HEK293 (cell line): ENCODE results near the gene INO80B.
"Not testable (repeated sequence)": the region's sequence is repeated elsewhere in the genome, so short reads cannot be mapped to it uniquely, and the experiment has no call there.

ENCODE experiments used
- CTCF ChIA-PET: fragments of 350-600 bp; formaldehyde crosslinking; extraction: SDS; loops from one replicate; lab custom pipeline; 2021; ENCODE audit warnings: antibody characterized with exemption; lab: Yijun Ruan, JAX
- POLR2A ChIA-PET: fragments of 300-600 bp; formaldehyde crosslinking; extraction: SDS; loops from one replicate; lab custom pipeline; 2020; ENCODE audit warnings: antibody characterized with exemption, inconsistent platforms; lab: Yijun Ruan, JAX
- H3K27ac ChIP-seq: fragments of 200-500 bp; sonication (Bioruptor generic); 2 replicates; pipeline ENCODE4 v1.5.1; 2014; ENCODE audit warnings: low read depth, low read length, control low read depth, inconsistent platforms; ENCODE audit errors: extremely low read depth
- H3K36me3 ChIP-seq, 2 experiments: fragments of 200-500 bp in 1 of 2; sonication (Bioruptor generic) in 1 of 2; 1 replicate in 1 of 2; 2 replicates in 1 of 2; pipeline ENCODE4 v1.5.1; 2014 to 2017; ENCODE audit warnings: inconsistent platforms in 2 of 2, low read length in 2 of 2; ENCODE audit not compliant: control insufficient read depth in 2 of 2, insufficient read depth in 1 of 2
- H3K4me1 ChIP-seq: fragments of 200-500 bp; sonication (Bioruptor generic); 2 replicates; pipeline ENCODE4 v1.5.1; 2014; ENCODE audit warnings: mild to moderate bottlenecking, low read length, inconsistent platforms; ENCODE audit not compliant: control insufficient read depth, insufficient read depth
- H3K4me3 ChIP-seq: 2 replicates; pipeline ENCODE4 v1.5.1; 2011; ENCODE audit warnings: low read depth, mild to moderate bottlenecking, control low read depth, low read length, moderate library complexity
- H3K9me3 ChIP-seq: fragments of 200-500 bp; sonication (Bioruptor generic); 2 replicates; pipeline ENCODE4 v1.5.1; 2014; ENCODE audit warnings: low read depth, low read length, inconsistent platforms; ENCODE audit not compliant: control insufficient read depth, insufficient read depth
- FEZF1 ChIP-seq: fragments of 450-650 bp; formaldehyde crosslinking; IDR thresholded peaks from 2 replicates; pipeline ENCODE4 v1.5.1; 2016; ENCODE audit warnings: missing biosample characterization, missing genetic modification characterization
- KLF9 ChIP-seq: fragments of 450-650 bp; formaldehyde crosslinking; IDR thresholded peaks from 2 replicates; pipeline ENCODE4 v1.5.1; 2016; ENCODE audit warnings: missing biosample characterization, missing genetic modification characterization, low read depth
- MEIS1 ChIP-seq: sonication (generic); formaldehyde crosslinking; IDR thresholded peaks from 2 replicates; pipeline ENCODE4 v1.8.1; 2022; ENCODE audit warnings: missing genetic modification reagents, mild to moderate bottlenecking, borderline replicate concordance
- ZNF121 ChIP-seq: fragments of 450-650 bp; formaldehyde crosslinking; IDR thresholded peaks from 2 replicates; pipeline ENCODE4 v1.5.1; 2016; ENCODE audit warnings: missing biosample characterization, missing genetic modification characterization
- ZNF18 ChIP-seq: fragments of 450-650 bp; formaldehyde crosslinking; IDR thresholded peaks from 2 replicates; pipeline ENCODE4 v1.5.1; 2016; ENCODE audit warnings: missing biosample characterization, missing genetic modification characterization
- ZNF2 ChIP-seq: fragments of 450-650 bp; formaldehyde crosslinking; IDR thresholded peaks from 2 replicates; pipeline ENCODE4 v1.5.1; 2016; ENCODE audit warnings: missing biosample characterization, missing genetic modification characterization
- ZNF221 ChIP-seq: fragments of 450-650 bp; formaldehyde crosslinking; IDR thresholded peaks from 2 replicates; pipeline ENCODE4 v1.5.1; 2017; ENCODE audit warnings: missing biosample characterization, missing genetic modification characterization, borderline replicate concordance
- ZNF248 ChIP-seq: fragments of 450-650 bp; formaldehyde crosslinking; IDR thresholded peaks from 2 replicates; pipeline ENCODE4 v1.5.1; 2017; ENCODE audit warnings: missing biosample characterization, missing genetic modification characterization
- ZNF341 ChIP-seq: fragments of 450-650 bp; formaldehyde crosslinking; IDR thresholded peaks from 2 replicates; pipeline ENCODE4; 2016; ENCODE audit warnings: low read depth, missing biosample characterization, missing genetic modification characterization
- ZNF664 ChIP-seq: fragments of 450-650 bp; formaldehyde crosslinking; IDR thresholded peaks from 2 replicates; pipeline ENCODE4 v1.5.1; 2016; ENCODE audit warnings: missing biosample characterization, missing genetic modification characterization
- ZNF670 ChIP-seq: fragments of 450-650 bp; formaldehyde crosslinking; IDR thresholded peaks from 2 replicates; pipeline ENCODE4 v1.5.1; 2016; ENCODE audit warnings: missing biosample characterization, missing genetic modification characterization, low read depth
- ZNF692 ChIP-seq: fragments of 450-650 bp; formaldehyde crosslinking; IDR thresholded peaks from 2 replicates; pipeline ENCODE4 v1.5.1; 2016; ENCODE audit warnings: missing biosample characterization, missing genetic modification characterization
- ZSCAN4 ChIP-seq: fragments of 450-650 bp; formaldehyde crosslinking; IDR thresholded peaks from 2 replicates; pipeline ENCODE4 v1.5.1; 2017; ENCODE audit warnings: missing biosample characterization, missing genetic modification characterization
- TF ChIP-seq, protein P1 (sequence below): fragments of 450-650 bp; formaldehyde crosslinking; IDR thresholded peaks from 2 replicates; pipeline ENCODE4 v1.5.1; 2016; ENCODE audit warnings: missing biosample characterization, missing genetic modification characterization, borderline replicate concordance
- TF ChIP-seq, protein P2 (sequence below): fragments of 450-650 bp; formaldehyde crosslinking; IDR thresholded peaks from 2 replicates; pipeline ENCODE4 v1.5.1; 2016; ENCODE audit warnings: missing biosample characterization, missing genetic modification characterization

The INO80B gene

GRCh38 chr2:74442483-74443297, 12.2 kb upstream of the INO80B start:
- POLR2A ChIA-PET, result interaction anchor here (0.6 to 1.7 kb wide), 3 partner anchors 10 to 15 kb away, joined by 3 to 7 read pairs (median 4); partner anchors contain the start of gene INO80B
- H3K36me3 ChIP-seq, result peaks cover 0 to 23% of the 10 kb centered on the region in 2 experiments; a peak in 1 of 3 replicates
- peak overlapping the region; percentile 56 for H3K4me3 ChIP-seq
- H3K4me1 ChIP-seq, H3K9me3 ChIP-seq: not testable (repeated sequence)
- TF ChIP-seq ZNF121 (tag by site-specific recombination), result peak; percentile 62
- TF ChIP-seq ZSCAN4 (tag by site-specific recombination), result peak; percentile 61
- peak overlapping the region; percentile 68; the same call in 1 of the 2 replicates for H3K27ac ChIP-seq
- CTCF ChIA-PET, result interaction anchor here (0.7 to 1.1 kb wide), 4 partner anchors 12 to 157 kb away, joined by 3 to 4 read pairs (median 3); no protein-coding TSS in a partner anchor

- Histone ChIP-seq H3K9me3 (no peaks in the 10 kb centered on the region), H3K27ac (no peak overlapping the region), H3K4me1 (peaks cover 7% of the 10 kb centered on the region), H3K36me3 (peaks cover 0 to 2% of the 10 kb centered on the region in 2 experiments; a peak in 1 of 3 replicates), H3K4me3 (no peak overlapping the region; the same call in 1 of the 2 replicates)
- CTCF ChIA-PET, result interaction anchor here (0.6 kb wide), 2 partner anchors 13 to 669 kb away, joined by 3 read pairs; no protein-coding TSS in a partner anchor
- POLR2A ChIA-PET, result interaction anchor here (0.8 kb wide), 1 partner anchor 13 kb away, joined by 4 read pairs; the partner anchor contains the start of gene WBP1
- TF ChIP-seq KLF9 (tag by site-specific recombination), result no peak
- TF ChIP-seq ZNF664 (tag by site-specific recombination), result 0 out of 2 replicates have a peak, but pooled peaks have one; percentile 9
- no peak for TF ChIP-seq ZNF2 (tag by site-specific recombination)
- TF ChIP-seq FEZF1 (tag by site-specific recombination), result peak; percentile 27; the same call in 1 of the 2 replicates
- no peak for TF ChIP-seq ZNF670 (tag by site-specific recombination)
- TF ChIP-seq, all 188 proteins: peak for 2
Observed at GRCh38 chr2:74444498-74445318, 10.2 kb upstream of the INO80B start.

DNA sequence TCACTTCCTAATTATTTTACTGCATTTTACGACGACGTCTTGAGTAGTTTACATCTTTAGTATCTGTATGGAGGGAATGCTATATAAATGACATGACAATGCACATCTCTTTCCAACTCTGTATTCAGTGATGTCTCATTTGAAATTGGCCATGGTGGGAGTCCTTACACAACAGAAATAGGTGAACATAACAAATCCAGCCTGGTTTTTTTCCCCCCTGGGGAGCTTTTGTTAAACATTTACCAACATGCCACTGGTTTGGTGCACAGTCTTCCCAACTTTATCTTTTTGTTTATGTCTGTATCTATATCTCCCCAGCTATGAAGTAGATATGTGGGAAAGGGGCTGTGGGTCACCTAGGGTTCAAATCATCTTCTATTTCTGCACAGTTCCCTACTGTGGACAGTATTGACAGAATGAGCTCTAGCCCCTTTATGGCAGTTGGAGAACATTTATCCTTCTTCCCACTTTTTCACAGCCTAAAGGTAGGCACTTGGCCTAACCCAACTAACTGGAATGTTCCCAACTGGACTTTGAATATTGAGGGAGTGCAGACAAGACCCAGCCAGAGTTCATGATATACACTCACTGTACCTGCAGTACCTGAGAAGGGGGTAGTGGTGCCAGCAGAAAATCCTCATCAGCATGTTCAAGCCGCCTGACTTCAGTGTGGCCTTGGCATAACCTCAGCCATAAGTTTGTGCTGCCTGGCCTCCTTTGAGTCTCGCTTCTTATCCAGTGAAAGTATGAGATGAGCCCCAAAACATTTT, 7.5 kb upstream of the INO80B start:
- POLR2A ChIA-PET, result no interaction called here
- no peaks in the 10 kb centered on the region for H3K36me3 ChIP-seq
- no peak overlapping the region for H3K4me3 ChIP-seq
- H3K27ac ChIP-seq, result no peak overlapping the region
- no peaks in the 10 kb centered on the region for H3K9me3 ChIP-seq
- peaks cover 7% of the 10 kb centered on the region for H3K4me1 ChIP-seq
- TF ChIP-seq ZNF341 (tag by site-specific recombination) (no peak), ZNF18 (no peak), ZNF248 (tag by site-specific recombination) (no peak), ZNF121 (tag by site-specific recombination) (no peak), ZNF692 (tag by site-specific recombination) (no peak), ZNF221 (tag by site-specific recombination) (no peak), MEIS1 (CRISPR knock-in tag) (no peak)
- TF ChIP-seq, protein P1, sequence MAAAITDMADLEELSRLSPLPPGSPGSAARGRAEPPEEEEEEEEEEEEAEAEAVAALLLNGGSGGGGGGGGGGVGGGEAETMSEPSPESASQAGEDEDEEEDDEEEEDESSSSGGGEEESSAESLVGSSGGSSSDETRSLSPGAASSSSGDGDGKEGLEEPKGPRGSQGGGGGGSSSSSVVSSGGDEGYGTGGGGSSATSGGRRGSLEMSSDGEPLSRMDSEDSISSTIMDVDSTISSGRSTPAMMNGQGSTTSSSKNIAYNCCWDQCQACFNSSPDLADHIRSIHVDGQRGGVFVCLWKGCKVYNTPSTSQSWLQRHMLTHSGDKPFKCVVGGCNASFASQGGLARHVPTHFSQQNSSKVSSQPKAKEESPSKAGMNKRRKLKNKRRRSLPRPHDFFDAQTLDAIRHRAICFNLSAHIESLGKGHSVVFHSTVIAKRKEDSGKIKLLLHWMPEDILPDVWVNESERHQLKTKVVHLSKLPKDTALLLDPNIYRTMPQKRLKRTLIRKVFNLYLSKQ, result no peak
- TF ChIP-seq, protein P2, sequence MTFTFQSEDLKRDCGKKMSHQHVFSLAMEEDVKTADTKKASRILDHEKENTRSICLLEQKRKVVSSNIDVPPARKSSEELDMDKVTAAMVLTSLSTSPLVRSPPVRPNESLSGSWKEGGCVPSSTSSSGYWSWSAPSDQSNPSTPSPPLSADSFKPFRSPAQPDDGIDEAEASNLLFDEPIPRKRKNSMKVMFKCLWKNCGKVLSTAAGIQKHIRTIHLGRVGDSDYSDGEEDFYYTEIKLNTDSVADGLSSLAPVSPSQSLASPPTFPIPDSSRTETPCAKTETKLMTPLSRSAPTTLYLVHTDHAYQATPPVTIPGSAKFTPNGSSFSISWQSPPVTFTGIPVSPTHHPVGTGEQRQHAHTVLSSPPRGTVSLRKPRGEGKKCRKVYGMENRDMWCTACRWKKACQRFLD (tag by site-specific recombination), result no peak
- CTCF ChIA-PET, result interaction anchor here (0.7 kb wide), 1 partner anchor 620 kb away, joined by 3 read pairs; no protein-coding TSS in a partner anchor
